ENCODE measurements around the gene TMEM121. TPM values are rescaled to one million over a fixed set of nuclear protein-coding genes. Genes with fewer than 3 reads are reported as not detected.
A peak's percentile ranks its signal among the peaks of the same experiment; 100 is the strongest.

TMEM121 gene
- total and polyA plus RNA-seq, 2 of the 8 experiments (the other 6 are each of a cell fraction or from before 2014, with no cell fraction given): 1.9 TPM; not detected in 1

- 0 out of 2 replicates have a peak, but pooled peaks have one; percentile 42 for TF ChIP-seq SP1 (IDR thresholded peaks at IDR 0.05; ENCODE audit: low read depth, low read length)
- TF ChIP-seq ZNF274 (IDR thresholded peaks at IDR 0.05; ENCODE audit: borderline replicate concordance, extremely low read depth, low read length): no peak
- TF ChIP-seq SIRT6 (IDR thresholded peaks at IDR 0.05; ENCODE audit: low read length): no peak
- no peak for TF ChIP-seq SRF (IDR thresholded peaks at IDR 0.05; ENCODE audit: low read depth, low read length)
- peak; percentile 83; the same call in 1 of the 2 replicates for TF ChIP-seq GABPA (IDR thresholded peaks at IDR 0.05; ENCODE audit: borderline replicate concordance, insufficient read depth, low read length)
- TF ChIP-seq CBX5 (IDR thresholded peaks at IDR 0.05; ENCODE audit: low read depth, low read length): no peak
- no peak for TF ChIP-seq HDAC2 (IDR thresholded peaks at IDR 0.05; ENCODE audit: borderline replicate concordance in 1 of 2, low read depth in 2 of 2, low read length in 2 of 2)
- no peak for TF ChIP-seq FOSL1 (IDR thresholded peaks at IDR 0.05; ENCODE audit: insufficient read depth, low read depth, low read length)
- TF ChIP-seq, protein P1, sequence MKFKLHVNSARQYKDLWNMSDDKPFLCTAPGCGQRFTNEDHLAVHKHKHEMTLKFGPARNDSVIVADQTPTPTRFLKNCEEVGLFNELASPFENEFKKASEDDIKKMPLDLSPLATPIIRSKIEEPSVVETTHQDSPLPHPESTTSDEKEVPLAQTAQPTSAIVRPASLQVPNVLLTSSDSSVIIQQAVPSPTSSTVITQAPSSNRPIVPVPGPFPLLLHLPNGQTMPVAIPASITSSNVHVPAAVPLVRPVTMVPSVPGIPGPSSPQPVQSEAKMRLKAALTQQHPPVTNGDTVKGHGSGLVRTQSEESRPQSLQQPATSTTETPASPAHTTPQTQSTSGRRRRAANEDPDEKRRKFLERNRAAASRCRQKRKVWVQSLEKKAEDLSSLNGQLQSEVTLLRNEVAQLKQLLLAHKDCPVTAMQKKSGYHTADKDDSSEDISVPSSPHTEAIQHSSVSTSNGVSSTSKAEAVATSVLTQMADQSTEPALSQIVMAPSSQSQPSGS (IDR thresholded peaks at IDR 0.05; ENCODE audit: low read length): no peak
- TF ChIP-seq KDM4A (IDR thresholded peaks at IDR 0.05; ENCODE audit: low read depth, low read length, severe bottlenecking): peak; percentile 48
- TF ChIP-seq RAD21 (IDR thresholded peaks at IDR 0.05 in 1 of 2, conservative IDR thresholded peaks at IDR 0.05 in 1 of 2; ENCODE audit: low read depth in 2 of 2, low read length in 2 of 2): peak; percentile 56 to 67
- no peak for TF ChIP-seq SP2 (IDR thresholded peaks at IDR 0.05; ENCODE audit: low read length)
- TF ChIP-seq CTBP2 (IDR thresholded peaks at IDR 0.05; ENCODE audit: borderline replicate concordance, insufficient read depth, insufficient read length, low read length): no peak
- TF ChIP-seq, protein P2, sequence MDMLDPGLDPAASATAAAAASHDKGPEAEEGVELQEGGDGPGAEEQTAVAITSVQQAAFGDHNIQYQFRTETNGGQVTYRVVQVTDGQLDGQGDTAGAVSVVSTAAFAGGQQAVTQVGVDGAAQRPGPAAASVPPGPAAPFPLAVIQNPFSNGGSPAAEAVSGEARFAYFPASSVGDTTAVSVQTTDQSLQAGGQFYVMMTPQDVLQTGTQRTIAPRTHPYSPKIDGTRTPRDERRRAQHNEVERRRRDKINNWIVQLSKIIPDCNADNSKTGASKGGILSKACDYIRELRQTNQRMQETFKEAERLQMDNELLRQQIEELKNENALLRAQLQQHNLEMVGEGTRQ (IDR thresholded peaks at IDR 0.05; ENCODE audit: low read length): no peak
- no peak for TF ChIP-seq RNF2 (IDR thresholded peaks at IDR 0.05; ENCODE audit: borderline replicate concordance, low read depth, low read length, missing control alignments, poor library complexity, severe bottlenecking)
- TF ChIP-seq TBP (IDR thresholded peaks at IDR 0.05; ENCODE audit: low read depth, low read length): peak; percentile 83
- no peak for TF ChIP-seq GTF2F1 (IDR thresholded peaks at IDR 0.05; ENCODE audit: borderline replicate concordance, low read depth, low read length)
- no peak for TF ChIP-seq HDAC6 (IDR thresholded peaks at IDR 0.05; ENCODE audit: low read depth, low read length)
- no peak for TF ChIP-seq BRCA1 (IDR thresholded peaks at IDR 0.05; ENCODE audit: low read depth, low read length)
Observed at GRCh38 chr14:105480807-105481801, 45.3 kb upstream of the TMEM121 start (continued).

Measured in H1 (cell line).